ENCODE results near the gene BTBD18.
"Not testable (repeated sequence)": the region's sequence is repeated elsewhere in the genome, so short reads cannot be mapped to it uniquely, and the experiment has no call there.

BTBD18 gene

DNA sequence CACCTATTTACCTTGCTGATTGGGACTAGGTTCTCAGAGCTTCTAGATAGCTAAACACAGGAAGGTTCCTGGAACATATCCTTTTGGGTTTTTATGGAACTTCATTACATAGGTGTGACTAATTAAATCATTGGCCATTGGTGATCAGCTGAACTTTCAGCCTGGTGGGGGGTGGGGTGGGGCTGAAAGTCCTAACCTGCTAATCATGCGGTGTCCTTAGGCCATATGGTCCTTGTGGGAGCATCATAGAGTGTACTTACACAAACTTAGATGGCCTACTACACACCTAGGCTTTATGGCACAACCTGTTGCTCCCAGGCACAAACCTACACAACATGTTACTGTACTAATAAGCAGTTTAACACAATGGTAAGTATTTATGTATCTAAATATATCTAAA lies 19.0 kb downstream of the BTBD18 start:
- no peak for DNase-seq (ENCODE audit: low spot score)

- no peak for DNase-seq (ENCODE audit: low spot score)
Observed at GRCh38 chr11:57729479-57729878, 22.1 kb downstream of the BTBD18 start.

GRCh38 chr11:57728829-57729228 lies 22.8 kb downstream of the BTBD18 start:
- no peak for DNase-seq (ENCODE audit: low spot score)

- no peak for DNase-seq (ENCODE audit: low spot score)
Observed at GRCh38 chr11:57727185-57727584, 24.4 kb downstream of the BTBD18 start.

DNA sequence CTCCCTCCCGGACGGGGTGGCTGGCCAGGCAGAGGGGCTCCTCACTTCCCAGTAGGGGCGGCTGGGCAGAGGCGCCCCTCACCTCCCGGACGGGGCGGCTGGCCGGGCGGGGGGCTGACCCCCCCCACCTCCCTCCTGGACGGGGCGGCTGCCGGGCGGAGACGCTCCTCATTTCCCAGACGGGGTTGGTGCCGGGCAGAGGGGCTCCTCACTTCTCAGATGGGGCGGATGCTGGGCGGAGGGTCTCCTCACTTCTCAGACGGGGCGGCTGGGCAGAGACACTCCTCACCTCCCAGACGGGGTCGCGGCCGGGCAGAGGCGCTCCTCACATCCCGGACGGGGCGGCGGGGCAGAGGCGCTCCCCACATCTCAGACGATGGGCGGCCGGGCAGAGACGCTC lies 34.9 kb downstream of the BTBD18 start:
- not testable (repeated sequence) for DNase-seq (ENCODE audit: low spot score)

GRCh38 chr11:57713835-57714234 lies 37.8 kb downstream of the BTBD18 start:
- no peak for DNase-seq (ENCODE audit: low spot score)

- peak; percentile 100 for DNase-seq (ENCODE audit: low spot score)
Observed at GRCh38 chr11:57712256-57713150, 39.1 kb downstream of the BTBD18 start, which contains the start of gene TMX2. TMX2 (plus strand) TSS chr11:57712593; CDS start chr11:57712619, 26 bp downstream.

GRCh38 chr11:57711414-57712255 lies 40.0 kb downstream of the BTBD18 start, which contains the start of gene MED19:
MED19 (minus strand) TSS chr11:57712215; CDS start chr11:57712179, 36 bp downstream.
- DNase-seq (ENCODE audit: low spot score): peak; percentile 97

DNA sequence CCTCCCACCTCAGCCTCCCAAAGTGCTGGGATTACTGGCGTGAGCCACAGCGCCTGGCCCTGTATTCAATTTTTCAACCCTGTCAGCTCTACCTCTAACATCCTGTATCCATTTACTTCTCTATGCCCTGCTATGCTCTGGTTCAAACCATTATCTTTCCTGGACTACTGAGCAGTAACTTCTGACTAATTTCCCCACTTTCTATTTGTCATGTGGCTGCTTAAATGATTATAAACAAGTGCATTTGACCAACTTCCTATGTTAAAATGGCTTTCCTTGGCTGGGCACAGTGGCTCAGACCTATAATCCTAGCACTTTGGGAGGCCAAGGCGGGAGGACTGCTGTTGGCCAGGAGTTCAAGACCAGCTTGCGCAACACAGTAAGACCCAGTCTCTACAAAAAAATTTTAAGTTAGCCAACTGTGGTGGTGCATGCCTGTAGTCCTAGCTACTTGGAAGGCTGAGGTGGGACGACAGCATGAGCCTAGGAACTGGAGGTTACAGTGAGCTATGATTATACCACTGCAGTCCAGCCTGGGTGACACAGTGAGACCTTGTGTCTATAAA lies 41.7 kb downstream of the BTBD18 start:
- DNase-seq (ENCODE audit: low spot score): no peak

DNA sequence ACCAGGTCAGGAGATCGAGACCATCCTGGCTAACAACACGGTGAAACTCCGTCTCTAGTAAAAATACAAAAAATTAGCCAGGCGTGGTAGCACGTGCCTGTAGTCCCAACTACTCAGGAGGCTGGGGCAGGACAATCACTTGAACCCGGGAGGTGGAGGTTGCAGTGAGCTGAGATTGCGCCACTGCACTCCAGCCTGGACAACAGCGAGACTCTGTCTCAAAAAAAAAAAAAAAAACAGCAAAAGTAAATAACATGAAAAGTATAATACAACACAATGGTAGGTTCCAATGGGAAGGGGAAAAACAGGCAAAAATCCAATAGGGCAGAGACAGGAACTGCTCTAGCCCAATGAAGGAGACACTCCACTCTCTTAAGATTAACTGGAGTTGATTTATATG lies 46.2 kb downstream of the BTBD18 start:
- not testable (repeated sequence) for DNase-seq (ENCODE audit: low spot score)

DNA sequence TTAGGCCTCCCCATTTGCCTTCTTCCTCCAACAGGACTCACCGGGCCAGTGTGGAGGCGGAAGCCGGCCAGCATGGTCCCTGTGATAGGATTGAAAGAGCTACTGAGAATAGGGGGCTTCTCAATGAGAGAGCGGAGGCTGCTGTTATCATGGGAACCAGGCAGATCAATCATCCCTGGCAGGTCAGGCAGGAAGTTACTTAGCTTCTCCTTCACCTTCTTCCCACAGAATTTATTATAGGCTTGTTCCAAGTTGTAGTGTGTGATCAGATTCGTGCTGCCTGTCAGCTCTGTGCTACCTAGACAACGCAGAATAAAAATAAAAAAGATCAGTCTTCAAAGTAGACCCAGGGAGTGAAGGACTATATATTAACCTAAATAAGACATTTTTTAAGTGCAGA lies 46.7 kb downstream of the BTBD18 start:
- DNase-seq (ENCODE audit: low spot score): no peak

DNA sequence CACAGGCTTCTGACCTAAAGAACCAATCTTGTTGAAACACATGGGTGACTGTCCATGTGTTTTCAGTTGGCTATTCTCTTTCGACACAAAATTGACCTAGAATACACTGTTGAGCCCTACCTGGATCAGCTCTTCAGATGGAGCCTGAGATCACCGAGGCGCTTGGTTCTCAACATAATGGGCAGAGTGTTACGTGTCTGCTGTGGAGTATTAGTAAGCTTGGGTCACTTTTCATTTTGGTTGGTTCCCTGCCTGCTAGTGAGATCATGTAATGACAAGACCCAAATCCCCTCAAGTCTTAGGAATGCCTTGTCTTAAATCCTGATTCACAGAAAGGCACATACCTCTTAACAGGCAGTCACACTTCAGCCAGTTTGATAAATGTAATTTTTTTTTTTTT lies 48.3 kb downstream of the BTBD18 start:
- no peak for DNase-seq (ENCODE audit: low spot score)

DNA sequence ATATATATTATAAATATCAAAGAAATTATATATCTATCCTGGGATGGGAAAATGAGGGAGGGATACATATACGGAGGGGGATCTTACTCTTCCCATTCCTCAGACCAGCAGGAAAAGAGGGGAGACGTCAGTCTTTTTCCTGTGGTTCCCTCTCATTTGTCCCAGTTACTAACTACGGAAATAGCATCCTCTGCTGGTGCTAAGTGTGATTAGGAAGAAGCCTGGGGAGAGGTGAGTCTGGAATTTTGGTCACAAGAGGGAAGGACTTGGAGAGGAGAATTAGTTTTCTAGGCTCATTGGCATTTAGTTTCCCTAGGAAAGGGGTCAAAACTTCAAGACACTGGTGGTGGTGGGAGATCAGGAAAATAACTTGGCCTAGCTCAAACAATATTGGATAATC lies 51.2 kb downstream of the BTBD18 start:
- no peak for DNase-seq (ENCODE audit: low spot score)

GRCh38 chr11:57699813-57700212 lies 51.8 kb downstream of the BTBD18 start:
- no peak for DNase-seq (ENCODE audit: low spot score)

DNA sequence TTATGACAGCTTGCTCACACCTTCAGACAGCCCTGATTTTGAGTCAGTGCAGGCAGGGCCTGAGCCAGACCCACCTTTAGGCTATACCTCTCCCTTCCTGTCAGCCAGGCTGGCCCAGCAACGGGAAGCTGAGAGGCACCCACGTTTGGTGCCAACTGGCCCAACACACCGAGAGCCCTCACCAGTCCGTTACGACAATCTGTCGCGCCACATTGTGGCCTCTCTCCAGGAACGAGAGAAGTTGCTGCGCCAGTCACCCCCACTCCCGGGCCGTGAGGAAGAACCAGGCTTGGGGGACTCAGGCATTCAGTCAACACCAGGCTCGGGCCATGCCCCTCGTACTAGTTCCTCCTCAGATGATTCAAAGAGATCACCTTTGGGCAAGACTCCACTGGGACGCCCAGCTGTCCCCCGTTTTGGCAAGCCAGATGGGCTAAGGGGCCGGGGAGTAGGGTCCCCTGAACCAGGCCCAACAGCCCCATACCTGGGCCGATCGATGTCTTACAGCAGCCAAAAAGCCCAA lies 52.7 kb downstream of the BTBD18 start:
- no peak for DNase-seq (ENCODE audit: low spot score)
